ENCODE data around the gene PLA2G3.

- TF ChIP-seq CTCF (IDR thresholded peaks at IDR 0.05; ENCODE audit: low read depth, low read length) (no peak), EZH2phosphoT487 (IDR thresholded peaks at IDR 0.05; ENCODE audit: low read depth) (no peak)
Measured at GRCh38 chr22:31173386-31174145, 33.3 kb upstream of the PLA2G3 start.

All from OCI-LY3 (cell line).